Suprapubic skin (tissue), 4 donors: ENCODE results near the gene GPR62.

Experiments
- CTCF ChIP-seq, 2 donors: fragments of 200-600 bp in 1 of 2; fragments of 450-650 bp in 1 of 2; sonication (generic) in 1 of 2; IDR thresholded peaks; one replicate each; pipeline ENCODE4 v1.5.1; 2016 to 2019; ENCODE audit warnings: antibody characterized with exemption in 2 of 2, mild to moderate bottlenecking in 1 of 2, moderate library complexity in 1 of 2
- EP300 ChIP-seq: sonication (generic); formaldehyde crosslinking; IDR thresholded peaks from one replicate; pipeline ENCODE4 v1.6.1; 2017; ENCODE audit warnings: antibody characterized with exemption
- POLR2A ChIP-seq, 2 donors: fragments of 450-650 bp; IDR thresholded peaks; one replicate each; pipeline ENCODE4 v1.6.1; 2017; ENCODE audit warnings: antibody characterized with exemption in 2 of 2, mild to moderate bottlenecking in 2 of 2, moderate library complexity in 2 of 2
- POLR2AphosphoS5 ChIP-seq, 3 donors: sonication (generic); formaldehyde crosslinking; IDR thresholded peaks; one replicate each; pipeline ENCODE4 v1.6.1; 2017; ENCODE audit warnings: antibody characterized with exemption in 3 of 3

DNA sequence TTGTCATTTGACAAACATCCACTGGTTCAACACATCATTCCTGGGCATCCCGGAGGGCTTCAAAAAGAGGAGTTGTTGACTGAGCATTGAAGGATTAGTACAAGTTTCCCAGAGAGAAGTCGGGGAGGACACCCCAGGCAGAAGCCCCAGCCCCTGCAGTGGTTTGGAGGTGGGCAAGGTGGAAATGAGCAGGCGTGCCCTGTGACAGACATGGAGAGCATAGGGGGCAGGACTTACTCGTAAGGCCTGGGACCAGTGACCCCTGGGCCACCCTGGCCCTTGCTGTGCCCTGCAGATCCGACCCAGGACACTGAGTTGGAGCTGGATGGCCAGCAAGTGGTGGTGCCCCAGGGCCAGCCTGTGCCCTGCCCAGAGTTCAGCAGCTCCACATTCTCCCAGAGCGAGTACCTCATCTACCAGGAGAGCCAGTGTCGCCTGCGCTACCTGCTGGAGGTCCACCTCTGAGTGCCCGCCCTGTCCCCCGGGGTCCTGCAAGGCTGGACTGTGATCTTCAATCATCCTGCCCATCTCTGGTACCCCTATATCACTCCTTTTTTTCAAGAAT lies 7.1 kb upstream of the GPR62 start:
- TF ChIP-seq CTCF (IDR thresholded peaks at IDR 0.05), result no peak
- no peak for TF ChIP-seq EP300
- no peak for TF ChIP-seq POLR2AphosphoS5 (IDR thresholded peaks at IDR 0.05)
- TF ChIP-seq POLR2A (IDR thresholded peaks at IDR 0.05), result no peak
